ENCODE data around the gene TNXB. TPM values are rescaled to one million over a fixed set of nuclear protein-coding genes. Genes with fewer than 3 reads are reported as not detected.
"Not testable (repeated sequence)": the region's sequence is repeated elsewhere in the genome, so short reads cannot be mapped to it uniquely, and the experiment has no call there.

Gene TNXB
- total RNA-seq, 2 donors from 2014 or later: 7.2 to 26.8 TPM

DNA sequence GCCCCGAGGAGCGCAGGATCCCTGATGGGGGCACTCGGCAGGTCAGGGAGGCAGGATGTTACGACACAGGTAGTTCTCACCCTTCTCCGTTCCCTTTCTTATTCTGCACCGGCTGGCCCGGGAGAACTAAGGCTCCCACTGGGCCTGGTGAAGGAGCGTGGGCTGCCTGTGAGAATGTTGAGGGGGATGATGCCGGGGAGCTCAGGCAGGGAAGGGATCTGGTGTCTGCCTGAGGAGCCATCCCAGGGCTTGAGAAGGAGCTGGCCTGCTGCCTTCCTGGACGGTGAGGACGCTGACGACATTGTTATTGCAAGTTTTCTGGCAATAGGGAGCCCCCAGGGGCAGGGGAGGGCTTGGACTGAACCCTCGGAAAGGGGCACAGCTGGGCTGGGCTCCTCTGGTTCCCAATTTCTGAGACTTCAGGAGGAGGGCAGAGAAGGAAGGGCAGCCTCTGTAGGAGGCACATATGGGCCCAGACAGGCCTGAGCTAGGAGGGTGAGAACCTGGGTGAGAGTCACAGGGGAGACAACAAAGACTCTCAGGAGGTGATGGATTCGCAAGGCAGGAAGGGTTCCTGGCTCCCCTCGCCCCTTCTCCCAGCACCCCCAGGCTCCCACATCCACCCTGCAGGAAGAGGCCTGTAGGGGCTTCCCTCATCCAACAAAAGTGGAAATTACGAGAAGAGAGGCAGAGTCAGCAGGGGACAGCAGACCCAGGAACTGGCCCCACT, 38.2 kb downstream of the TNXB start:
- H3K9me3 Mint-ChIP-seq: no peaks in the 10 kb centered on the region
- no peaks in the 10 kb centered on the region for H3K4me1 Mint-ChIP-seq
- peaks cover 7% of the 10 kb centered on the region for H3K27me3 Mint-ChIP-seq
- no peak overlapping the region for H3K4me3 Mint-ChIP-seq
- H3K27ac Mint-ChIP-seq: no peak overlapping the region
- ATAC-seq (replicated peaks): no peak
- H3K36me3 Mint-ChIP-seq (ENCODE audit: low read depth): no peaks in the 10 kb centered on the region

DNA sequence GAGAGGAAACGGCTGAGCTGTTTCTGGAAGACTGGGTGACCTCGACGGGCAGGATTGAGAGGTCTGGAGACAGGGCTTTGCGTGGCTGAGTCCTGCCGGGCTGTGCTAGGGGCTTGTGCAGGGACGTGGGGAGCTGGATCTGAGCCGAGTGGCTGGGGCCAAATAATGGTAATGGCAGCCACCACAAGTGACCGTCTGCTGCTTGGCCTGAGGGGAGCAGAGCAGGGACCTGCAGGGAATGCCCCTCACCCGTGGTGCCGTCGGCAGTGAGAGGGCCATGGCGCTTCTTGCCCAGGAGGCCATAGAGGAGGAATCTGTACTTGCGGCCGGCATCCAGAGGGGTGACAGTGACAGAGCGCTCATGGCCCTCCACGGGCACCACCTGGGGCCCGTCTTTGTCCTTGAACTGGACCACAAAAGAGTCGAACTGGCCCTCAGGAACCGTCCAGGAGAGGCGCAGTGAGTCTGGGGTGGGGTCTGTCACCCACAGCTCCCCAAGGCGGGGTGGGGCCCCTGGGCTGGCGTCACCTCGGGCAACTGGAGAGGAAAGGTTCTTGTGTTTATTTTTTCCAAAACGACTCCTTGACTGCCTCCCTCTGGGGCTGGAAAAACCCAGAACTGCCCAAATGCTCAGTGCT, 39.1 kb downstream of the TNXB start:
- Mint-ChIP-seq H3K4me3 (no peak overlapping the region), H3K4me1 (no peaks in the 10 kb centered on the region), H3K27ac (no peak overlapping the region), H3K27me3 (peaks cover 5% of the 10 kb centered on the region), H3K9me3 (no peaks in the 10 kb centered on the region), H3K36me3 (ENCODE audit: low read depth) (no peaks in the 10 kb centered on the region)
- no peak for ATAC-seq (replicated peaks)

DNA sequence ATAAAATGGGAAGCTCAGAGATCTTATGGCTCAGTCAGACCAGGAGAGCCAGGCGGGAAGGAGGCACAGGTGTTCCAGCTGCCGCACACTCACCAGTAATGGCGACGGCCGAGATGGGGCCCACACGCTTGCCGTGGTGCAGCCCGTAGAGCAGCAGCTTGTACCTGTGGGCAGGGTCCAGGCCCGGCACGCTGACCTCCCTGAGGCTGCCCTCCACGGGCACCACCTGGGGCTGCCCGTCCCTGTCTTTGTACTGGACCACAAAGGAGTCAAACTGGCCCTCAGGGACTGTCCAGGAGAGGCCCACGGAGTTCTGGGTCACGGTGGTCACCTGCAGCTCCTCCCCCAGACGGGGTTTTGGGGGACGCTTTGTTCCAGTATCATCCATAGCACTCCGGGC, 39.7 kb downstream of the TNXB start:
- Mint-ChIP-seq H3K27ac (no peak overlapping the region), H3K9me3 (no peaks in the 10 kb centered on the region), H3K4me3 (no peak overlapping the region), H3K4me1 (no peaks in the 10 kb centered on the region), H3K36me3 (ENCODE audit: low read depth) (no peaks in the 10 kb centered on the region), H3K27me3 (peaks cover 3% of the 10 kb centered on the region)
- ATAC-seq (replicated peaks): no peak

DNA sequence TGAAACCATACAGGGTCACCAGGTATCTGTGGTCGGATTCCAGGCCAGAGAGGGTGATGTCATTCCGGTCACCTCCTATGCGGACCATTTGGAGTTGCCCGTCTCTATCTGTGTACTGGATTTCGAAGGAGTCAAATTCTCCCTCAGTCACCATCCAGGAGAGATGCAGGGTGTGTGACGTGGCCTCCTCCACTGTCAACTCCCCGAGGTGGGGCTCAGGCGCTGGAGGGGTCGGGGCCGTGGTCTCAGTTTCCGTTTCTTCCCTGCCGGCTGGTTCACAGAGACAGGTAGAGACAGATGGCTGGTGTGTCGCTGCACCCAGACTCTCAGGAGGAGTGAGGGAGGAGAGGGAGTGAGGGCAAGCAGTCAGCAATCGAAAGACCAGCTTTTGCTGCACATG, 40.3 kb downstream of the TNXB start:
- no peaks in the 10 kb centered on the region for H3K9me3 Mint-ChIP-seq
- no peaks in the 10 kb centered on the region for H3K4me1 Mint-ChIP-seq
- no peak overlapping the region for H3K27ac Mint-ChIP-seq
- H3K36me3 Mint-ChIP-seq (ENCODE audit: low read depth): no peaks in the 10 kb centered on the region
- H3K27me3 Mint-ChIP-seq: peaks cover 3% of the 10 kb centered on the region
- no peak overlapping the region for H3K4me3 Mint-ChIP-seq
- no peak for ATAC-seq (replicated peaks)

DNA sequence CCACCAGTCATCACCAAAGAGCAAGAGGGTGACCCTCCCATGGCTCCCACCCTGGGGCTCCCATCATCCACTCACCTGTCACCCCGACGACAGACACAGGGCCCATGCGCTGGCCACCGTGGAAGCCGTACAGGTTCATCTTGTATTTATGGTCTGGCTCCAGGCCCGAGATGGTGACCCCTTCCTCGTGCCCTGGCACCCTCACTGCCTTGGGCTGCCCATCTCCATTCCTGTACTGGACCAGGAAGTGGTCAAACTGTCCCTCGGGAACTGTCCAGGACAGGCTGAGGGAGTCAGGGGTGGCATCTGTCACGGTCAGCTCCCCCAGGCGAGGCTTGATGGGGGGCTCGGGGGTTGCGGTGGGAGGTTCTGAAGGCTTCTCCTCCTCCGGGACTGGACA, 40.8 kb downstream of the TNXB start:
- H3K36me3 Mint-ChIP-seq (ENCODE audit: low read depth); H3K27me3 Mint-ChIP-seq; H3K27ac Mint-ChIP-seq; H3K4me1 Mint-ChIP-seq; ATAC-seq (replicated peaks); H3K9me3 Mint-ChIP-seq; H3K4me3 Mint-ChIP-seq: not testable (repeated sequence)

DNA sequence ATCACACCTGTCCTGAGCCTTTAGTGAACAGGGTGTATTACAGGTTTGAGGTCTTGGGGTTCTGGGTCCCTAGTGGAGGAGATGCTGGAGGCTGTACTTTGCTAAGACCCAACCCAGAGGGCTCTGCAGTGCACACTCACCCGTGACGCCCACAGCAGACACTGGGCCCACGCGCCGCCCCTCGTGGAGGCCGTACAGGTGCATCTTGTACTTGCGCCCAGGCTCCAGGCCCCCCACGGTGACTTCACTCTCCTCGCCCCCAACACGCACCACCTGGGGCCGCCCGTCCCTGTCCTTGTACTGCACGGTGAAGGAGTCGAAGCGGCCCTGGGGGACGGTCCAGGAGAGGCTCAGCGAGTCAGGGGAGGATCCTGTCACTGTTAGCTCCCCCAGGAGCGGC, 41.6 kb downstream of the TNXB start:
- not testable (repeated sequence) for H3K36me3 Mint-ChIP-seq (ENCODE audit: low read depth); H3K27ac Mint-ChIP-seq; H3K27me3 Mint-ChIP-seq; ATAC-seq (replicated peaks); H3K4me1 Mint-ChIP-seq; H3K4me3 Mint-ChIP-seq; H3K9me3 Mint-ChIP-seq

DNA sequence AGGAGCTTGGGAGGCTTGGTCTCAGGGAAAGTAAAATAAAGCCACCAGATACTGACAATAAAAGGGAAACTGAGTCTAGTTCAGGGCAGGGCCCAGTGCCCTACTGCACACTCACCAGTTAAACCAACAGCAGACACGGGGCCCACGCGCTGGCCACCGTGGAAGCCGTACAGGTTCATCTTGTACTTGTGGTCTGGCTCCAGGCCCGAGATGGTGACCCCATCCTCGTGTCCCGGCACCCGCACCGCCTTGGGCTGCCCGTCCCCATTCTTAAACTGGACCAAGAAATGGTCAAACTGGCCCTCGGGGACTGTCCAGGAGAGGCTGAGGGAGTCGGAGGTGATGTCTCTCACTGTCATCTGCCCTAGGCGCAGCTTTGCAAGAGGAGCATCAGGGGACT, 44.4 kb downstream of the TNXB start:
- no peaks in the 10 kb centered on the region for H3K4me1 Mint-ChIP-seq
- H3K27ac Mint-ChIP-seq: no peak overlapping the region
- no peak for ATAC-seq (replicated peaks)
- no peaks in the 10 kb centered on the region for H3K27me3 Mint-ChIP-seq
- H3K36me3 Mint-ChIP-seq (ENCODE audit: low read depth): no peaks in the 10 kb centered on the region
- H3K9me3 Mint-ChIP-seq: no peaks in the 10 kb centered on the region
- H3K4me3 Mint-ChIP-seq: no peak overlapping the region

DNA sequence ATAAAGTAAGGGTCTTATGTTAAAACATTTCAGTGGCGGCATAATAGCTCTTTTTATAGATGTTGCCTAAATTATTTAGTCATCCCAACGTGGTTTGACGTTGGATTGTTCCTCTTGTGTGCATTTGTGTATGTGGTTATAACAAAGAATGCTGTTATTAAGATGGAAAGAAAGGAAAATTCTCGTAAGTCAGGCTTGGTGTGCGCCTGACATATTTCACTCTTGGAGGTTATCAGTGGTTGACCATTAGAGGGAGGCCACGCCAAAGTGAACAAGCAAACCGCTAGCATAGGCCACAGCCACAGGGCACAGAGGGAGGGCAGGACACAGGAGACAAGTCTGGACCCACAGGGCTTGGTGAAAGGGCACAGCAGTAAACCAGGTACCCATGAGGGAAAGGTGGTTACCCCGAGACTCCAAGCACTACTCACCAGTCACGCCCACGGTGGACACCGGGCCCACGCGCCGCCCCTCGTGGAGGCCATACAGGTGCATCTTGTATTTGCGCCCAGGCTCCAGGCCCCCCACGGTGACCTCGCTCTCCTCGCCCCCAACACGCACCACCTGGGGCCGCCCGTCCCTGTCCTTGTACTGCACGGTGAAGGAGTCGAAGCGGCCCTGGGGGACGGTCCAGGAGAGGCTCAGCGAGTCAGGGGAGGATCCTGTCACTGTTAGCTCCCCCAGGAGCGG, 48.0 kb downstream of the TNXB start:
- no peak overlapping the region for H3K4me3 Mint-ChIP-seq
- peaks cover 5% of the 10 kb centered on the region for H3K27me3 Mint-ChIP-seq
- no peaks in the 10 kb centered on the region for H3K36me3 Mint-ChIP-seq (ENCODE audit: low read depth)
- no peak overlapping the region for H3K27ac Mint-ChIP-seq
- H3K4me1 Mint-ChIP-seq: no peaks in the 10 kb centered on the region
- no peaks in the 10 kb centered on the region for H3K9me3 Mint-ChIP-seq
- no peak for ATAC-seq (replicated peaks)

DNA sequence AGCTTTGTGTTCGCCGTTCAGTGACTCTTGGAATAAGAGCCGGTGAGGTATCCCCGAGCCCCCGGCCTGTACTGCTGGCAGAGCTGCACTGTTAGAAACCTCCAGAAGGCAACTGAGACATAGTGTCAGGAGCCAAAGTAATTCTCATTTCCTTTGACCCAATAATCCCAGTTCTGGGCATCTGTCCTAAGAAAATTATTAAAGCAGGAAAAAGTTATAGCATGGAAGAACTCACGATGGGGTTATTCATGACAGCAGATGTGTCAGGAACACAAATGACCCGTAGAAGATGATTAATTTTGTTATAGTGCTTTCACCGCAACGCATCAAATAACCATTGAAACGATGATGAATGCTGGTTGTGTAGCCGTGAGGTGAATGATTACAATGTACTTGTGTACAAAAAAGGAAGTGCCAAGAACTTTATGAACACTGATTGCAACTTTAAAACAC, 50.6 kb downstream of the TNXB start:
- no peaks in the 10 kb centered on the region for H3K4me1 Mint-ChIP-seq
- no peaks in the 10 kb centered on the region for H3K9me3 Mint-ChIP-seq
- no peak for ATAC-seq (replicated peaks)
- H3K27ac Mint-ChIP-seq: no peak overlapping the region
- H3K4me3 Mint-ChIP-seq: no peak overlapping the region
- no peaks in the 10 kb centered on the region for H3K36me3 Mint-ChIP-seq (ENCODE audit: low read depth)
- peaks cover 5% of the 10 kb centered on the region for H3K27me3 Mint-ChIP-seq

DNA sequence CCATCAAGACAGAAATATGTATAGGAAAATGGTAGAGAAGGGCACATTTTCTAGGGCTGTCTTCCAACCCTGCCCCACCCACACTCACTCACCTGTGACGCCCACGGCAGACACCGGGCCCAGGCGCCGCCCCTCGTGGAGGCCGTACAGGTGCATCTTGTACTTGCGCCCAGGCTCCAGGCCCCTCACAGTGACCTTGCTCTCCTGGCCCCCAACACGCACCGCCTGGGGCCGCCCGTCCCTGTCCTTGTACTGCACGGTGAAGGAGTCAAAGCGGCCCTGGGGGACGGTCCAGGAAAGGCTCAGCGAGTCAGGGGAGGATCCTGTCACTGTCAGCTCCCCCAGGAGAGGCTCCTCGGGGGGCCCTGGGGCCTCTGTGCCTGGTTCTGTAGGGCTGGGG, 51.2 kb downstream of the TNXB start:
- no peaks in the 10 kb centered on the region for H3K36me3 Mint-ChIP-seq (ENCODE audit: low read depth)
- H3K27ac Mint-ChIP-seq: peak overlapping the region; percentile 38
- no peak overlapping the region for H3K4me3 Mint-ChIP-seq
- H3K4me1 Mint-ChIP-seq: no peaks in the 10 kb centered on the region
- no peaks in the 10 kb centered on the region for H3K9me3 Mint-ChIP-seq
- ATAC-seq (replicated peaks): no peak
- peaks cover 5% of the 10 kb centered on the region for H3K27me3 Mint-ChIP-seq

DNA sequence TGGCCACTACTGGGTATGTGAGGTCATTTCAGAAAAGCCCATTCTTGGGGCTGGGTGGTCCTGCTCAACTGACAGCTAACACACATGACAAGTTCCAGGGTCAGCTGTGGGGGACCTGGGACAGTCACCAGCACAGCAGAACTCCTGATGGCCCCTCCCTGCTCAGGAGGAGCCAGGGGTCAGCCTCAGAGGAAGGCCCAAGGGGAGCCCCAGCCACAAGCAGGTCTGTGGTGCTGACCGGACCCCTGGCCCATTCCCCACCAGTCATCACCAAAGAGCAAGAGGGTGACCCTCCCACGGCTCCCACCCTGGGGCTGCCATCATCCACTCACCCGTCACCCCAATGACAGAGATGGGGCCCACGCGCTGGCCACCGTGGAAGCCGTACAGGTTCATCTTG, 52.9 kb downstream of the TNXB start:
- no peak for ATAC-seq (replicated peaks)
- Mint-ChIP-seq H3K4me1 (no peaks in the 10 kb centered on the region), H3K27me3 (peaks cover 5% of the 10 kb centered on the region), H3K36me3 (ENCODE audit: low read depth) (no peaks in the 10 kb centered on the region), H3K9me3 (no peaks in the 10 kb centered on the region), H3K27ac (no peak overlapping the region), H3K4me3 (no peak overlapping the region)

DNA sequence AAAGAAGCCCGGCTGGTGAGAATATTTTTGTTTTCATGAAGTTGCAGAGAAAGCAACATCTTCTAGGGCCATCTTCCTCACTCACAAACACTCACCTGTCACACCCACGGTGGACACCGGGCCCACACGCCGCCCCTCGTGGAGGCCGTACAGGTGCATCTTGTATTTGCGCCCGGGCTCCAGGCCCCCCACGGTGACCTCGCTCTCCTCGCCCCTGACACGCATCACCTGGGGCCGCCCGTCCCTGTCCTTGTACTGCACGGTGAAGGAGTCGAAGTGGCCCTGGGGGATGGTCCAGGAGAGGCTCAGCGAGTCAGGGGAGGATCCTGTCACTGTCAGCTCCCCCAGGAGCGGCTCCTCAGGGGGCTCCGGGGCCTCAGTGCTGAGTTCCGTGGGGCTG, 53.4 kb downstream of the TNXB start:
- not testable (repeated sequence) for H3K36me3 Mint-ChIP-seq (ENCODE audit: low read depth); H3K9me3 Mint-ChIP-seq; ATAC-seq (replicated peaks); H3K27me3 Mint-ChIP-seq; H3K4me1 Mint-ChIP-seq; H3K4me3 Mint-ChIP-seq
- peak overlapping the region; percentile 43 for H3K27ac Mint-ChIP-seq

DNA sequence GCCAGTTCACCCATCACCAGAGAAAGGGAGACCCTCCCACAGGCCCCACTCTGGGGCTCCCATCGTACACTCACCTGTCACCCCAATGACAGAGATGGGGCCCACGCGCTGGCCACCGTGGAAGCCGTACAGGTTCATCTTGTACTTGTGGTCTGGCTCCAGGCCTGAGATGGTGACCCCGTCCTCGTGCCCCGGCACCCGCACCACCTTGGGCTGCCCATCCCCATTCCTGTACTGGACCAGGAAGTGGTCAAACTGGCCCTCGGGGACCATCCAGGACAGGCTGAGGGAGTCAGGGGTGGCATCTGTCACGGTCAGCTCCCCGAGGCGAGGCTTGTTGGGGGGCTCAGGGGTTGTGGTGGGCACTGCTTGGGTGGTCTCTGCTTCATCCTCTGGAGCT, 55.8 kb downstream of the TNXB start:
- not testable (repeated sequence) for H3K4me3 Mint-ChIP-seq; H3K27ac Mint-ChIP-seq; H3K4me1 Mint-ChIP-seq; ATAC-seq (replicated peaks); H3K27me3 Mint-ChIP-seq; H3K9me3 Mint-ChIP-seq; H3K36me3 Mint-ChIP-seq (ENCODE audit: low read depth)

DNA sequence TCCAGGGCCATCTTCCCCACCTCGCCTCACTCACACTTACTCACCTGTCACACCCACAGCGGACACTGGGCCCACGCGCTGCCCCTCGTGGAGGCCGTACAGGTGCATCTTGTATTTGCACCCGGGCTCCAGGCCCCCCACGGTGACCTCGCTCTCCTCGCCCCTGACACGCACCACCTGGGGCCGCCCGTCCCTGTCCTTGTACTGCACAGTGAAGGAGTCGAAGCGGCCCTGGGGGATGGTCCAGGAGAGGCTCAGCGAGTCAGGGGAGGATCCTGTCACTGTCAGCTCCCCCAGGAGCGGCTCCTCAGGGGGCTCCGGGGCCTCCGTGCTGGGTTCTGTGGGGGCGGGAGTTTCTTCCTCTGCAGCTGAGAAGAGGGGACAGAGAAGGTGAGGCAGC, 56.5 kb downstream of the TNXB start:
- not testable (repeated sequence) for H3K27ac Mint-ChIP-seq; H3K4me3 Mint-ChIP-seq; H3K4me1 Mint-ChIP-seq; ATAC-seq (replicated peaks); H3K27me3 Mint-ChIP-seq; H3K36me3 Mint-ChIP-seq (ENCODE audit: low read depth); H3K9me3 Mint-ChIP-seq

DNA sequence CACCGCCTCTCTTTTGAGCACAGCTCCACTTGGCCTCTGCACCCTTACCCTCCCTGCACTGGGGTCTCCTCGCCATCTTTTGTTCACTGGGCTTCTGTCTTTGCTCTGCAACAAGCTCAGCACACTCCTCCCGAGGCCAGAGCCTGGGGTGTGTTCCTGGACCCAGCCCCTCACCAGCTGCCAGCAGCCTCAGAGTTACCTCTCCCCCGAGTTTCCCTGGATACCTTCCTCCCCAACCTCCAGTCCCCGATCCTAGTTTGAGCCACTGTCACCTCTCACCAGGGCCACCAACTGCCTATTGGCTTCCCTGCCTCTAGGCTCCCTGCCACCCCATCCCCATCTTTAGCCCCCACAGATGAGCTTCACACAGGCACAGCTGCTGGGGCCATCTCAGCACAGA, 58.6 kb downstream of the TNXB start:
- Mint-ChIP-seq H3K4me1 (no peaks in the 10 kb centered on the region), H3K27me3 (no peaks in the 10 kb centered on the region), H3K4me3 (no peak overlapping the region), H3K9me3 (no peaks in the 10 kb centered on the region), H3K27ac (peak overlapping the region; percentile 27), H3K36me3 (ENCODE audit: low read depth) (no peaks in the 10 kb centered on the region)
- ATAC-seq (replicated peaks): no peak

All from activated T-helper 17 cell treated with anti-CD3 and anti-CD28 coated beads, Interleukin-2, amount 50 U/mL, for 72 hours (primary cell).